ENCODE results near the gene OTUD3.
"Not testable (repeated sequence)": the region's sequence is repeated elsewhere in the genome, so short reads cannot be mapped to it uniquely, and the experiment has no call there.

Gene OTUD3

DNA sequence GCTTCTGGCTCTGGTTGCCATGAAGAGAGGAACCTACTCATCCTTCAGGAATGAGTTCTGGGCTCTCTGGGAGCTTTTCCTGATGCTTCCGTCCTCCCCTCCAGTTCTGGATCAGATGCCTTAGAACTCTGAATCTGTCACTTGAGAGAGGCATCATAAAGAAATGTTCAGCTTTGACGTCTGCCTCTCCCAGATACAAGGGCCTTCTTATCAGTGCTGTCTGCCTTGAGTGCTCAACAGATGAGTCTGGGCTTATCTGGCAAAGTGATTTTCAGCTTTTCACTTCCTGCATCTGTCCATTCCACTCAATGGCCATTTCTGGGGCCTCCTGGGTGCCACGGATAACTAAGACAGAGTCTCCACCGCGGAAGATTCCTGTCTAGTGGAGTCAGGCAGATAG, 12.3 kb upstream of the OTUD3 start:
- H3K4me3 ChIP-seq (ENCODE audit: low read depth, low read length): no peak overlapping the region
- no peak for TF ChIP-seq CTCF (IDR thresholded peaks at IDR 0.05; ENCODE audit: control insufficient read depth, extremely low read depth, insufficient read depth)
- no peak for DNase-seq (ENCODE audit: low read depth)

GRCh38 chr1:19872190-19872589, 10.0 kb upstream of the OTUD3 start:
- peak; percentile 49 for DNase-seq (ENCODE audit: low read depth)
- H3K4me3 ChIP-seq (ENCODE audit: low read depth, low read length): no peak overlapping the region
- peak; percentile 26; the same call in 1 of the 2 replicates for TF ChIP-seq CTCF (IDR thresholded peaks at IDR 0.05; ENCODE audit: control insufficient read depth, extremely low read depth, insufficient read depth)

DNA sequence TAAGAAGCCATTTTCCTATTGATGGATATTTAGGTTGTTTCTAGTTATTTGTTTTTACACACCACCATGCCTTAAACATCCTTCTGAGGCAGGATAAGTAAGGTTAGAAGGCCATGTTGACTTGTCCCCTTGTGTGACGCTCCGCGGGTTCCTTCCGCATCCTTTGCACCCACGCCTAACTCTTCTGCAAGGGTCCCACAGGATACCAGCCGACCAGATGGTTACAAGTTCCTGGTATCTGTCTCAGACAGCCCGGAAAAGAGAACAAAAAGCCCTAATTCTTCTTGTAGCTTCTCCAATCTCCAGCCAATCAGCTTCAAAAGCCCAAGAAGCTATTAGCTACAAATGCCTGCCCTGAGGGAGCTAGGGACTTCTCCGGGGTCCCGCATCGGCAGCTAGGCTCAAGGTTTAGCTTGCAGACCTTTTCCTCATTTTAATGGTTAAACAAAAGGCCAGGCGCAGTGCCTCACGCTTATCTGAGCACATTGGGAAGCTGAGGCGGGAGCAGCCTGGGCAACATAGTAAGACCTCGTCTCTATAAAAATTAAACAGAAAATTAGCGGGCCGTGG, 4.9 kb upstream of the OTUD3 start:
- no peak for DNase-seq (ENCODE audit: low read depth)
- no peak for TF ChIP-seq CTCF (IDR thresholded peaks at IDR 0.05; ENCODE audit: control insufficient read depth, extremely low read depth, insufficient read depth)
- no peak overlapping the region for H3K4me3 ChIP-seq (ENCODE audit: low read depth, low read length)

DNA sequence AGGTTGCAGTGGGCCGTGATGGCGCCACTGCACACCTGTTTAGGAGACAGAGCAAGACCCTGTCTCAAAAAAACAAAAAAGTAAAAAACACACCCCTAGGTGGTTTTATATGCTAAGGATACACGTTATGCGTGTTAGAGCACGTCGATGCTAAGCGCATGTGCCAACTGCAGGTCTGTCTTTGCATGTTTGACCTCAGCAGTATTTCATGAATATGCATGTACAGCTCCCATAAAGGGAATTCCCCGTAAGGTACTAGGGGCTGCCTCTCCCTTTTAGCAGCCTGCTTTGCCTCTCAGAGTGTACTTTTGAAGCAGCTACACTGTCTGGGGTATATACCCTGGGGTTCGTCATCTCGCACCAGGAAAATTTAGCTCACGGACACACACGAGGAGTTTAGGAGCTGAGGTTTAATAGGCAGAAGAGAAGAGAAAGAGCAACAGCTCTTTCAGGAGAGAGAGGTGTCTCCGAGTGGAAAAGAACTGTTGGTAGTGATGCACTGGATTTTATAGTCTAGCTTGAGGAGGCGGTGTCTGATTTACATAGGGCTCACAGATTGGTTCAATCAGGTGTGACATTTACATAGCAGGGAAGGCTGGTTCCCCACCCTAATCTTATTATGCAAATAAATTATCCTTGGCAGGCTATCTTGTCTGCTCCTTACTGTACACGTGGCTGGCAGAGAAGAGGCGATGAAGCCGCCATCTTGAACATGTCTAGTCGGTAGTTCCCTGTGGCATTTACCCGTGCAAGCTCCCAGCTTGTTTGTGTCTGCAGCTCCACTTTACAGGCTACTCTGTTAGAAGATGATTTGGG, 4.2 kb upstream of the OTUD3 start:
- peak; percentile 64 for DNase-seq (ENCODE audit: low read depth)
- TF ChIP-seq CTCF (IDR thresholded peaks at IDR 0.05; ENCODE audit: control insufficient read depth, extremely low read depth, insufficient read depth): no peak
- no peak overlapping the region for H3K4me3 ChIP-seq (ENCODE audit: low read depth, low read length)

- no peak for DNase-seq (ENCODE audit: low read depth)
- H3K4me3 ChIP-seq (ENCODE audit: low read depth, low read length): no peak overlapping the region
- no peak for TF ChIP-seq CTCF (IDR thresholded peaks at IDR 0.05; ENCODE audit: control insufficient read depth, extremely low read depth, insufficient read depth)
These were observed 3.6 kb upstream of the OTUD3 start for GRCh38 chr1:19878637-19878985.

DNA sequence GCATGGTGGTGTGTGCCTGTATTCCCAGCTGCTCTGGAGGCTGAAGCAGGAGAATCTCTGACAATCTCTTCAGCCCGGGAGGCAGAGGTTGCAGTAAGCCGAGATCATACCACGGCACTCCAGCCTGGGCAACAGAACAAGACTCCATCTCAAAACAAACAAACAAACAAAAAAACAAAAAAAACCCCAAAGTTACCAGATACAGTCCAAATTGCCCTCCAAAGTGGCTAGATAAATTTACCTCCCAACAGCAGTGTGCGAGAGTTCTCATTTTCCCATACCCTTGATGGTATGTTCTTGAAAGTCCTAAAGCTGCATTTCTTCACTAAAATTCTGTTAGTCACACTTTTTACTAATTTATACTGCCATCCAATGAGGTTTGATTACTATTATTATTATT, 3.0 kb upstream of the OTUD3 start:
- no peak for DNase-seq (ENCODE audit: low read depth)
- TF ChIP-seq CTCF (IDR thresholded peaks at IDR 0.05; ENCODE audit: control insufficient read depth, extremely low read depth, insufficient read depth): no peak
- H3K4me3 ChIP-seq (ENCODE audit: low read depth, low read length): no peak overlapping the region

DNA sequence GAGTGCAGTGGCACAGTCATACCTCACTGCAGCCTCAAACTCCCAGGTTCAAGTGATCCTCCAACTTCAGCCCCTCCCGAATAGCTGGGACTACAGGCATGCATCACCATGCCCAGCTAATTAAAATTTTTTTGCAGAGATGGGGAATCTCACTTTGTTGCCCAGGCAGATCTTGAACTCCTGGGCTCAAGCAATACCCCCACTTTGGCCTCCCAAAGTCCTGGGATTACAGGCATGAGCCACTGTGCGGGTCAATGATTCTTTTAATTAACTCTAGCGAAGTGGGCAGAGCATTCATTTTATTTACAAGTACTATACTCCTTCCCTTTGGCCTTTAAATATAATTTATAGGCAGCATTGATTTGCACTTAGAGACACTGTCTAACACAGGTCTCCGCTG, 2.5 kb upstream of the OTUD3 start:
- TF ChIP-seq CTCF (IDR thresholded peaks at IDR 0.05; ENCODE audit: control insufficient read depth, extremely low read depth, insufficient read depth): no peak
- DNase-seq (ENCODE audit: low read depth): no peak
- H3K4me3 ChIP-seq (ENCODE audit: low read depth, low read length): no peak overlapping the region

- not testable (repeated sequence) for H3K4me3 ChIP-seq (ENCODE audit: low read depth, low read length); DNase-seq (ENCODE audit: low read depth)
These were observed 1.4 kb upstream of the OTUD3 start for GRCh38 chr1:19880841-19881240.
